ENCODE measurements around the gene GYPC. TPM values are rescaled to one million over a fixed set of nuclear protein-coding genes. Genes with fewer than 3 reads are reported as not detected.

GYPC gene
- polyA plus RNA-seq, 2 of the 4 experiments (the other 2 are of a cell fraction): not detected

DNA sequence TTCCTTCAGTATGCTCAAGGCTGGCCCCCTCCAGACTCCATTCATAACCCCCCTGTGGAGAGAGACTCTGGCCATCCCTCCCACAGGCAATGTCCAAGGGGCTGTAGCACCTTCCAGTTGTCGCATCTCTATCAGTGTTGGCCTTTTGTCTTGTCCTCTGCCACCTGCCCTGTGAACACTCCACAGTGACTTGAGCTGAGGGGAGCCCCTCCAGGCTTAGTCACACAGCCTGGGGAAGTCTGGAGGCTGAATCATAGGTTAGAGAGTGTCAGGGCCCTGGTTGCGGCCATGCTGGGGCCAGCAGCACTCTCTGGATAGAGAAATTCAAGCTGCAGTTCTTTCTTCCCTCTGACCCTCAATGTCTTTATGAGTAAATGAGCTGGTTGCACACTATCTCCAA lies 64.7 kb downstream of the GYPC start:
- Histone ChIP-seq H3K9me3 (no peaks in the 10 kb centered on the region), H3K4me3 (no peak overlapping the region), H3K4me1 (no peaks in the 10 kb centered on the region), H3K27ac (no peak overlapping the region), H3K4me2 (no peak overlapping the region)
- TF ChIP-seq ZFP36 (IDR thresholded peaks at IDR 0.05; ENCODE audit: borderline replicate concordance, partially characterized antibody) (no peak), MAFK (IDR thresholded peaks at IDR 0.05; ENCODE audit: partially characterized antibody) (no peak), JUNB (IDR thresholded peaks at IDR 0.05) (no peak), EHMT2 (IDR thresholded peaks at IDR 0.05; ENCODE audit: low read depth) (no peak), HOXB5 (CRISPR knock-in tag; IDR thresholded peaks at IDR 0.05) (no peak)
- TF ChIP-seq, protein P1, sequence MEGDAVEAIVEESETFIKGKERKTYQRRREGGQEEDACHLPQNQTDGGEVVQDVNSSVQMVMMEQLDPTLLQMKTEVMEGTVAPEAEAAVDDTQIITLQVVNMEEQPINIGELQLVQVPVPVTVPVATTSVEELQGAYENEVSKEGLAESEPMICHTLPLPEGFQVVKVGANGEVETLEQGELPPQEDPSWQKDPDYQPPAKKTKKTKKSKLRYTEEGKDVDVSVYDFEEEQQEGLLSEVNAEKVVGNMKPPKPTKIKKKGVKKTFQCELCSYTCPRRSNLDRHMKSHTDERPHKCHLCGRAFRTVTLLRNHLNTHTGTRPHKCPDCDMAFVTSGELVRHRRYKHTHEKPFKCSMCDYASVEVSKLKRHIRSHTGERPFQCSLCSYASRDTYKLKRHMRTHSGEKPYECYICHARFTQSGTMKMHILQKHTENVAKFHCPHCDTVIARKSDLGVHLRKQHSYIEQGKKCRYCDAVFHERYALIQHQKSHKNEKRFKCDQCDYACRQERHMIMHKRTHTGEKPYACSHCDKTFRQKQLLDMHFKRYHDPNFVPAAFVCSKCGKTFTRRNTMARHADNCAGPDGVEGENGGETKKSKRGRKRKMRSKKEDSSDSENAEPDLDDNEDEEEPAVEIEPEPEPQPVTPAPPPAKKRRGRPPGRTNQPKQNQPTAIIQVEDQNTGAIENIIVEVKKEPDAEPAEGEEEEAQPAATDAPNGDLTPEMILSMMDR (IDR thresholded peaks at IDR 0.05): no peak
- TF ChIP-seq, protein P2, sequence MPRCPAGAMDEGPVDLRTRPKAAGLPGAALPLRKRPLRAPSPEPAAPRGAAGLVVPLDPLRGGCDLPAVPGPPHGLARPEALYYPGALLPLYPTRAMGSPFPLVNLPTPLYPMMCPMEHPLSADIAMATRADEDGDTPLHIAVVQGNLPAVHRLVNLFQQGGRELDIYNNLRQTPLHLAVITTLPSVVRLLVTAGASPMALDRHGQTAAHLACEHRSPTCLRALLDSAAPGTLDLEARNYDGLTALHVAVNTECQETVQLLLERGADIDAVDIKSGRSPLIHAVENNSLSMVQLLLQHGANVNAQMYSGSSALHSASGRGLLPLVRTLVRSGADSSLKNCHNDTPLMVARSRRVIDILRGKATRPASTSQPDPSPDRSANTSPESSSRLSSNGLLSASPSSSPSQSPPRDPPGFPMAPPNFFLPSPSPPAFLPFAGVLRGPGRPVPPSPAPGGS (IDR thresholded peaks at IDR 0.05): no peak
- POLR2A ChIA-PET: no interaction called here
- DNase-seq (ENCODE audit: low read depth in 1 of 2, low spot score in 1 of 2) (no peak), FAIRE-seq (no peak), ATAC-seq (no peak)
- CTCF ChIA-PET: no interaction called here
- WGBS (ENCODE audit: missing lambda C conversion rate): 9% methylated on average over 2 of the region's 2 CpGs

DNA sequence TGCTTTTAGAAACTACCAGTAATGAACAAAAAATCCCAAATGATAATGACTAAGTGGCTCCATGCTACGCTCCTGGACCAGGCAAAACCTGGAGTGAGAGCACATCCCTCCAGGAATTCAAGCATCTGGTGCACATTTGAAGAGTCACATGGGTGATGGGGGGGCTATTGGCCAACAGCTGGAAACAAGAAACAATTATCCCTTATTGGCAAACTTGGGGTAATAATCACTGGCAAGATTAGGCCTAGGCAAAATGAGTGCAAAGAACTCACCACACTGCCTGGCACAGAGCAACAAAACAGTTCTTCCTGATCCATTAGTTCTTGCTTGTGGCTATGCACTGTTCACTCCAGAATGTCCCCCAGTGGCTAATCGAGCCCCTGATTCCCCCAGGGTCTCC lies 66.1 kb downstream of the GYPC start:
- 4% methylated on average over 2 of the region's 2 CpGs for WGBS (ENCODE audit: missing lambda C conversion rate)
- no peak for TF ChIP-seq HDAC2 (IDR thresholded peaks at IDR 0.05)
- no peak for TF ChIP-seq KDM1A (IDR thresholded peaks at IDR 0.05; ENCODE audit: low read depth)
- TF ChIP-seq JUN (IDR thresholded peaks at IDR 0.05): no peak
- TF ChIP-seq, protein P3, sequence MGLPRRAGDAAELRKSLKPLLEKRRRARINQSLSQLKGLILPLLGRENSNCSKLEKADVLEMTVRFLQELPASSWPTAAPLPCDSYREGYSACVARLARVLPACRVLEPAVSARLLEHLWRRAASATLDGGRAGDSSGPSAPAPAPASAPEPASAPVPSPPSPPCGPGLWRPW (IDR thresholded peaks at IDR 0.05): no peak
- no peak for TF ChIP-seq HOXB5 (CRISPR knock-in tag; IDR thresholded peaks at IDR 0.05)
- no peak for TF ChIP-seq EHF (CRISPR knock-in tag; IDR thresholded peaks at IDR 0.05)
- TF ChIP-seq, protein P4, sequence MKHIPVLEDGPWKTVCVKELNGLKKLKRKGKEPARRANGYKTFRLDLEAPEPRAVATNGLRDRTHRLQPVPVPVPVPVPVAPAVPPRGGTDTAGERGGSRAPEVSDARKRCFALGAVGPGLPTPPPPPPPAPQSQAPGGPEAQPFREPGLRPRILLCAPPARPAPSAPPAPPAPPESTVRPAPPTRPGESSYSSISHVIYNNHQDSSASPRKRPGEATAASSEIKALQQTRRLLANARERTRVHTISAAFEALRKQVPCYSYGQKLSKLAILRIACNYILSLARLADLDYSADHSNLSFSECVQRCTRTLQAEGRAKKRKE (CRISPR knock-in tag; IDR thresholded peaks at IDR 0.05; ENCODE audit: low read depth): no peak
- TF ChIP-seq, protein P5, sequence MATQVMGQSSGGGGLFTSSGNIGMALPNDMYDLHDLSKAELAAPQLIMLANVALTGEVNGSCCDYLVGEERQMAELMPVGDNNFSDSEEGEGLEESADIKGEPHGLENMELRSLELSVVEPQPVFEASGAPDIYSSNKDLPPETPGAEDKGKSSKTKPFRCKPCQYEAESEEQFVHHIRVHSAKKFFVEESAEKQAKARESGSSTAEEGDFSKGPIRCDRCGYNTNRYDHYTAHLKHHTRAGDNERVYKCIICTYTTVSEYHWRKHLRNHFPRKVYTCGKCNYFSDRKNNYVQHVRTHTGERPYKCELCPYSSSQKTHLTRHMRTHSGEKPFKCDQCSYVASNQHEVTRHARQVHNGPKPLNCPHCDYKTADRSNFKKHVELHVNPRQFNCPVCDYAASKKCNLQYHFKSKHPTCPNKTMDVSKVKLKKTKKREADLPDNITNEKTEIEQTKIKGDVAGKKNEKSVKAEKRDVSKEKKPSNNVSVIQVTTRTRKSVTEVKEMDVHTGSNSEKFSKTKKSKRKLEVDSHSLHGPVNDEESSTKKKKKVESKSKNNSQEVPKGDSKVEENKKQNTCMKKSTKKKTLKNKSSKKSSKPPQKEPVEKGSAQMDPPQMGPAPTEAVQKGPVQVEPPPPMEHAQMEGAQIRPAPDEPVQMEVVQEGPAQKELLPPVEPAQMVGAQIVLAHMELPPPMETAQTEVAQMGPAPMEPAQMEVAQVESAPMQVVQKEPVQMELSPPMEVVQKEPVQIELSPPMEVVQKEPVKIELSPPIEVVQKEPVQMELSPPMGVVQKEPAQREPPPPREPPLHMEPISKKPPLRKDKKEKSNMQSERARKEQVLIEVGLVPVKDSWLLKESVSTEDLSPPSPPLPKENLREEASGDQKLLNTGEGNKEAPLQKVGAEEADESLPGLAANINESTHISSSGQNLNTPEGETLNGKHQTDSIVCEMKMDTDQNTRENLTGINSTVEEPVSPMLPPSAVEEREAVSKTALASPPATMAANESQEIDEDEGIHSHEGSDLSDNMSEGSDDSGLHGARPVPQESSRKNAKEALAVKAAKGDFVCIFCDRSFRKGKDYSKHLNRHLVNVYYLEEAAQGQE (IDR thresholded peaks at IDR 0.05): no peak
- TF ChIP-seq MAZ (IDR thresholded peaks at IDR 0.05; ENCODE audit: borderline replicate concordance, low read depth, low read length): no peak
- TF ChIP-seq CHD2 (IDR thresholded peaks at IDR 0.05; ENCODE audit: low read length, partially characterized antibody): no peak
- no peak for TF ChIP-seq CBX8 (IDR thresholded peaks at IDR 0.05)
- no peak for TF ChIP-seq MYC (IDR thresholded peaks at IDR 0.05; ENCODE audit: borderline replicate concordance, low read length)
- no peak for TF ChIP-seq SREBF2 (IDR thresholded peaks at IDR 0.05)
- TF ChIP-seq, protein P6, sequence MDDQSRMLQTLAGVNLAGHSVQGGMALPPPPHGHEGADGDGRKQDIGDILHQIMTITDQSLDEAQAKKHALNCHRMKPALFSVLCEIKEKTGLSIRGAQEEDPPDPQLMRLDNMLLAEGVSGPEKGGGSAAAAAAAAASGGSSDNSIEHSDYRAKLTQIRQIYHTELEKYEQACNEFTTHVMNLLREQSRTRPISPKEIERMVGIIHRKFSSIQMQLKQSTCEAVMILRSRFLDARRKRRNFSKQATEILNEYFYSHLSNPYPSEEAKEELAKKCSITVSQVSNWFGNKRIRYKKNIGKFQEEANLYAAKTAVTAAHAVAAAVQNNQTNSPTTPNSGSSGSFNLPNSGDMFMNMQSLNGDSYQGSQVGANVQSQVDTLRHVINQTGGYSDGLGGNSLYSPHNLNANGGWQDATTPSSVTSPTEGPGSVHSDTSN (IDR thresholded peaks at IDR 0.05): no peak
- TF ChIP-seq KDM5A (IDR thresholded peaks at IDR 0.05): no peak
- no peak for TF ChIP-seq ZSCAN20 (CRISPR knock-in tag; IDR thresholded peaks at IDR 0.05)
- TF ChIP-seq, protein P7, sequence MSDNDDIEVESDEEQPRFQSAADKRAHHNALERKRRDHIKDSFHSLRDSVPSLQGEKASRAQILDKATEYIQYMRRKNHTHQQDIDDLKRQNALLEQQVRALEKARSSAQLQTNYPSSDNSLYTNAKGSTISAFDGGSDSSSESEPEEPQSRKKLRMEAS (IDR thresholded peaks at IDR 0.05): no peak
- no peak for TF ChIP-seq NFE2L2 (conservative IDR thresholded peaks at IDR 0.05; ENCODE audit: low read length)
- TF ChIP-seq BHLHE40 (IDR thresholded peaks at IDR 0.05; ENCODE audit: low read depth, low read length): no peak
- TF ChIP-seq TFCP2L1 (CRISPR knock-in tag; IDR thresholded peaks at IDR 0.05): no peak
- ATAC-seq: no peak

More for the DNA sequence above, 66.1 kb downstream of the GYPC start:
- DNase-seq (ENCODE audit: low read depth in 1 of 2, low spot score in 1 of 2) (no peak), FAIRE-seq (no peak)
- H3K4me2 ChIP-seq: no peak overlapping the region
- H3K4me1 ChIP-seq: no peaks in the 10 kb centered on the region
- no peak overlapping the region for H3K4me3 ChIP-seq
- POLR2A ChIA-PET: no interaction called here
- CTCF ChIA-PET: no interaction called here
- H3K9me3 ChIP-seq: no peaks in the 10 kb centered on the region
- H3K27ac ChIP-seq: no peak overlapping the region

Data from A549 (cell line).